ENCODE measurements around the gene SELENOF.

DNA sequence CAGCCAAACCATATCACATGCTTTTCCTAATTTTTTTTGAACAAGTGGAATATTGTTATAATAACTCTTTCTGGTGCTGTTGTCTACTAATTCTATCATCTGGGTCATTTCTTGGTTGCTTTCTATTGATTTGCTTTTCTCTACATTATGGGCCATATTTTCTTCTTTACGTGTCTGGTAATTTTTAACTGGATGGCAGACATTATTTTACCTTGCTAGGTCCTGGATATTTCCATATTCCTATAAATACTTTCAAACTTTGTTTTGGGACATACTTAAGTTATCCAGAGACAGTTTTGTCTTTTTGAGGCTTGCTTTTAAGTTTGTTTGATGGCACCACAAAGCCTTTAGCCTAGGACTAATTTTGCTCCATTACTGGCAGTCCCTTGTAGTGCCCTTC lies 11.8 kb upstream of the SELENOF start:
- TF ChIP-seq, protein P1, sequence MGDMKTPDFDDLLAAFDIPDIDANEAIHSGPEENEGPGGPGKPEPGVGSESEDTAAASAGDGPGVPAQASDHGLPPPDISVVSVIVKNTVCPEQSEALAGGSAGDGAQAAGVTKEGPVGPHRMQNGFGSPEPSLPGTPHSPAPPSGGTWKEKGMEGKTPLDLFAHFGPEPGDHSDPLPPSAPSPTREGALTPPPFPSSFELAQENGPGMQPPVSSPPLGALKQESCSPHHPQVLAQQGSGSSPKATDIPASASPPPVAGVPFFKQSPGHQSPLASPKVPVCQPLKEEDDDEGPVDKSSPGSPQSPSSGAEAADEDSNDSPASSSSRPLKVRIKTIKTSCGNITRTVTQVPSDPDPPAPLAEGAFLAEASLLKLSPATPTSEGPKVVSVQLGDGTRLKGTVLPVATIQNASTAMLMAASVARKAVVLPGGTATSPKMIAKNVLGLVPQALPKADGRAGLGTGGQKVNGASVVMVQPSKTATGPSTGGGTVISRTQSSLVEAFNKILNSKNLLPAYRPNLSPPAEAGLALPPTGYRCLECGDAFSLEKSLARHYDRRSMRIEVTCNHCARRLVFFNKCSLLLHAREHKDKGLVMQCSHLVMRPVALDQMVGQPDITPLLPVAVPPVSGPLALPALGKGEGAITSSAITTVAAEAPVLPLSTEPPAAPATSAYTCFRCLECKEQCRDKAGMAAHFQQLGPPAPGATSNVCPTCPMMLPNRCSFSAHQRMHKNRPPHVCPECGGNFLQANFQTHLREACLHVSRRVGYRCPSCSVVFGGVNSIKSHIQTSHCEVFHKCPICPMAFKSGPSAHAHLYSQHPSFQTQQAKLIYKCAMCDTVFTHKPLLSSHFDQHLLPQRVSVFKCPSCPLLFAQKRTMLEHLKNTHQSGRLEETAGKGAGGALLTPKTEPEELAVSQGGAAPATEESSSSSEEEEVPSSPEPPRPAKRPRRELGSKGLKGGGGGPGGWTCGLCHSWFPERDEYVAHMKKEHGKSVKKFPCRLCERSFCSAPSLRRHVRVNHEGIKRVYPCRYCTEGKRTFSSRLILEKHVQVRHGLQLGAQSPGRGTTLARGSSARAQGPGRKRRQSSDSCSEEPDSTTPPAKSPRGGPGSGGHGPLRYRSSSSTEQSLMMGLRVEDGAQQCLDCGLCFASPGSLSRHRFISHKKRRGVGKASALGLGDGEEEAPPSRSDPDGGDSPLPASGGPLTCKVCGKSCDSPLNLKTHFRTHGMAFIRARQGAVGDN (IDR thresholded peaks at IDR 0.05): no peak
- TF ChIP-seq JUNB (IDR thresholded peaks at IDR 0.05) (no peak), EGR1 (IDR thresholded peaks at IDR 0.05; ENCODE audit: borderline replicate concordance in 1 of 2, low read depth in 2 of 2, low read length in 2 of 2) (no peak), SIN3A (IDR thresholded peaks at IDR 0.05; ENCODE audit: low read depth, low read length) (no peak)
- TF ChIP-seq, protein P2, sequence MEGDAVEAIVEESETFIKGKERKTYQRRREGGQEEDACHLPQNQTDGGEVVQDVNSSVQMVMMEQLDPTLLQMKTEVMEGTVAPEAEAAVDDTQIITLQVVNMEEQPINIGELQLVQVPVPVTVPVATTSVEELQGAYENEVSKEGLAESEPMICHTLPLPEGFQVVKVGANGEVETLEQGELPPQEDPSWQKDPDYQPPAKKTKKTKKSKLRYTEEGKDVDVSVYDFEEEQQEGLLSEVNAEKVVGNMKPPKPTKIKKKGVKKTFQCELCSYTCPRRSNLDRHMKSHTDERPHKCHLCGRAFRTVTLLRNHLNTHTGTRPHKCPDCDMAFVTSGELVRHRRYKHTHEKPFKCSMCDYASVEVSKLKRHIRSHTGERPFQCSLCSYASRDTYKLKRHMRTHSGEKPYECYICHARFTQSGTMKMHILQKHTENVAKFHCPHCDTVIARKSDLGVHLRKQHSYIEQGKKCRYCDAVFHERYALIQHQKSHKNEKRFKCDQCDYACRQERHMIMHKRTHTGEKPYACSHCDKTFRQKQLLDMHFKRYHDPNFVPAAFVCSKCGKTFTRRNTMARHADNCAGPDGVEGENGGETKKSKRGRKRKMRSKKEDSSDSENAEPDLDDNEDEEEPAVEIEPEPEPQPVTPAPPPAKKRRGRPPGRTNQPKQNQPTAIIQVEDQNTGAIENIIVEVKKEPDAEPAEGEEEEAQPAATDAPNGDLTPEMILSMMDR (IDR thresholded peaks at IDR 0.05 in 2 of 3, conservative IDR thresholded peaks at IDR 0.05 in 1 of 3; ENCODE audit: control insufficient read depth in 2 of 3, extremely low read depth in 1 of 3, insufficient read depth in 1 of 3, low read depth in 3 of 3, low read length in 3 of 3): no peak
- TF ChIP-seq, protein P3, sequence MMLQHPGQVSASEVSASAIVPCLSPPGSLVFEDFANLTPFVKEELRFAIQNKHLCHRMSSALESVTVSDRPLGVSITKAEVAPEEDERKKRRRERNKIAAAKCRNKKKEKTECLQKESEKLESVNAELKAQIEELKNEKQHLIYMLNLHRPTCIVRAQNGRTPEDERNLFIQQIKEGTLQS (IDR thresholded peaks at IDR 0.05; ENCODE audit: borderline replicate concordance, extremely low read depth, low read depth, low read length): no peak
